GM23338 (cell line): ENCODE measurements around the gene CDHR2. TPM values are rescaled to one million over a fixed set of nuclear protein-coding genes. Genes with fewer than 3 reads are reported as not detected.

Experiments
- ATAC-seq: fragments of 200-7000 bp; cut with Tn5 transposase; 3 replicates; pipeline ENCODE4 v1.9.1; 2020
- DNase-seq: peaks from one replicate; pipeline ENCODE4 v3.0.0-alpha.2; 2015; ENCODE audit warnings: low spot score
- H2AFZ ChIP-seq: fragments of 200-600 bp; sonication (generic); 2 replicates; pipeline ENCODE4 v1.8.0; 2016; ENCODE audit warnings: antibody characterized with exemption, mild to moderate bottlenecking, moderate library complexity
- H3F3A ChIP-seq: fragments of 200-600 bp; sonication (generic); replicated peaks from 2 replicates; pipeline ENCODE4 v1.8.0; 2017; ENCODE audit warnings: antibody characterized with exemption, mixed run types, low read depth
- H3K27ac ChIP-seq: fragments of 200-600 bp; sonication (generic); 2 replicates; pipeline ENCODE4 v1.6.1; 2016; ENCODE audit warnings: low read depth
- H3K27me3 ChIP-seq: fragments of 200-600 bp; sonication (generic); 2 replicates; pipeline ENCODE4 v1.8.0; 2016; ENCODE audit warnings: mild to moderate bottlenecking, mixed run types, moderate library complexity; ENCODE audit not compliant: insufficient read depth
- H3K36me3 ChIP-seq: fragments of 200-600 bp; sonication (generic); 2 replicates; pipeline ENCODE4 v1.8.0; 2016; ENCODE audit warnings: mild to moderate bottlenecking; ENCODE audit not compliant: insufficient read depth
- H3K4me1 ChIP-seq: fragments of 200-600 bp; sonication (generic); 2 replicates; pipeline ENCODE4 v1.8.0; 2016; ENCODE audit warnings: mild to moderate bottlenecking, moderate library complexity; ENCODE audit not compliant: insufficient read depth
- H3K4me2 ChIP-seq: fragments of 200-600 bp; sonication (generic); 2 replicates; pipeline ENCODE4 v1.7.1; 2017; ENCODE audit warnings: mixed run types
- H3K4me3 ChIP-seq: fragments of 200-600 bp; sonication (generic); 2 replicates; pipeline ENCODE4 v1.6.1; 2016; ENCODE audit warnings: mixed run types
- H3K79me2 ChIP-seq: fragments of 200-600 bp; sonication (generic); replicated peaks from 2 replicates; pipeline ENCODE4 v1.8.0; 2017; ENCODE audit warnings: mild to moderate bottlenecking; ENCODE audit not compliant: insufficient read depth
- H3K9me2 ChIP-seq: fragments of 200-600 bp; sonication (generic); 2 replicates; pipeline ENCODE4 v1.8.0; 2017; ENCODE audit not compliant: insufficient read depth
- H4K20me1 ChIP-seq: fragments of 200-600 bp; sonication (generic); replicated peaks from 2 replicates; pipeline ENCODE4 v1.8.0; 2017; ENCODE audit warnings: mild to moderate bottlenecking; ENCODE audit not compliant: insufficient read depth
- H3K27ac Mint-ChIP-seq: 2 replicates; pipeline ENCODE4 v1.8.0; 2020; ENCODE audit warnings: inconsistent platforms, mild to moderate bottlenecking, moderate library complexity, mixed read lengths
- H3K27me3 Mint-ChIP-seq: 3 replicates; pipeline ENCODE4 v1.8.0; 2022; ENCODE audit warnings: low read depth, mild to moderate bottlenecking, moderate library complexity, mixed read lengths, inconsistent platforms; ENCODE audit not compliant: insufficient read depth, poor library complexity
- H3K36me3 Mint-ChIP-seq: 3 replicates; pipeline ENCODE4 v1.8.0; 2021; ENCODE audit warnings: low read depth, mild to moderate bottlenecking, inconsistent platforms, moderate library complexity, mixed read lengths
- H3K4me1 Mint-ChIP-seq: 3 replicates; pipeline ENCODE4 v1.8.0; 2020; ENCODE audit warnings: mild to moderate bottlenecking, inconsistent platforms, mixed read lengths
- H3K4me3 Mint-ChIP-seq: 3 replicates; pipeline ENCODE4 v1.8.0; 2021; ENCODE audit warnings: moderate library complexity, mild to moderate bottlenecking, inconsistent platforms, mixed read lengths
- H3K9me3 Mint-ChIP-seq: 3 replicates; pipeline ENCODE4 v1.8.0; 2020; ENCODE audit warnings: moderate library complexity, mild to moderate bottlenecking, inconsistent platforms, mixed read lengths
- CREB1 ChIP-seq: fragments of 250-450 bp; sonication (Bioruptor Pico); IDR thresholded peaks from 2 replicates; pipeline ENCODE4 v1.5.0; 2020; ENCODE audit warnings: low read depth, mild to moderate bottlenecking, moderate library complexity
- CTCF ChIP-seq, 2 experiments: fragments of 200-600 bp in 1 of 2; sonication (generic) in 1 of 2; conservative IDR thresholded peaks; 2 replicates each; pipeline versions ENCODE4 v1.5.1 to v1.6.1; 2016 to 2017; ENCODE audit warnings: antibody characterized with exemption in 2 of 2, low read depth in 2 of 2, mild to moderate bottlenecking in 2 of 2, moderate library complexity in 1 of 2
- ETS1 ChIP-seq: IDR thresholded peaks from 2 replicates; pipeline ENCODE4 v1.6.1; 2016; ENCODE audit warnings: antibody characterized with exemption
- EZH2 ChIP-seq: fragments of 200-600 bp; sonication (generic); IDR thresholded peaks from one replicate; pipeline ENCODE4 v1.8.0; 2017; ENCODE audit warnings: antibody characterized with exemption, mild to moderate bottlenecking, low read depth; ENCODE audit not compliant: unreplicated experiment
- EZH2phosphoT487 ChIP-seq: fragments of 200-600 bp; sonication (generic); IDR thresholded peaks from one replicate; pipeline ENCODE4 v1.8.1; 2018; ENCODE audit warnings: antibody characterized with exemption; ENCODE audit not compliant: unreplicated experiment
- JUNB ChIP-seq: IDR thresholded peaks from one replicate; pipeline ENCODE4 v1.6.1; 2016; ENCODE audit warnings: antibody characterized with exemption; ENCODE audit not compliant: unreplicated experiment
- NANOG ChIP-seq: IDR thresholded peaks from 2 replicates; pipeline ENCODE4 v1.6.1; 2016; ENCODE audit warnings: antibody characterized with exemption, borderline replicate concordance
- POLR2AphosphoS5 ChIP-seq: IDR thresholded peaks from 2 replicates; pipeline ENCODE4 v1.6.1; 2016; ENCODE audit warnings: antibody characterized with exemption, low read depth
- STAT1 ChIP-seq: IDR thresholded peaks from one replicate; pipeline ENCODE4 v1.6.1; 2016; ENCODE audit warnings: antibody characterized with exemption; ENCODE audit not compliant: unreplicated experiment
- ZNF114 ChIP-seq: fragments of 250-450 bp; sonication (Bioruptor Pico); IDR thresholded peaks from 2 replicates; pipeline ENCODE4 v1.5.0; 2020; ENCODE audit warnings: mild to moderate bottlenecking, moderate library complexity
- ZNF331 ChIP-seq: fragments of 250-450 bp; sonication (Bioruptor Pico); IDR thresholded peaks from 2 replicates; pipeline ENCODE4 v1.5.0; 2020; ENCODE audit warnings: low read depth, mild to moderate bottlenecking, moderate library complexity
- polyA plus RNA-seq: library from polyadenylated mRNA; unstranded; fragments of >200 nt; fragmentation: Nextera tagmentation; extraction: Ambion mirVana; gene quantifications from 2 replicates; pipeline ENCODE4 v1.2.1, GENCODE V29; 2016
- total RNA-seq: library from RNA; depleted of rRNA; stranded (reverse); fragments of >200 nt; shearing (Covaris generic); gene quantifications from 2 replicates; pipeline ENCODE4 v1.2.3, GENCODE V29; 2014
- TF ChIP-seq, protein P1 (sequence below): IDR thresholded peaks from one replicate; pipeline ENCODE4 v1.6.1; 2018; ENCODE audit warnings: antibody characterized with exemption; ENCODE audit not compliant: unreplicated experiment
- TF ChIP-seq, protein P2 (sequence below): fragments of 250-450 bp; sonication (Bioruptor Pico); IDR thresholded peaks from 2 replicates; pipeline ENCODE4 v1.5.0; 2020; ENCODE audit warnings: mild to moderate bottlenecking, moderate library complexity

Gene CDHR2
- total and polyA plus RNA-seq, 2 experiments from 2014 or later: not detected

GRCh38 chr5:176643491-176644219 lies 94.5 kb downstream of the CDHR2 start:
- H4K20me1 ChIP-seq: no peaks in the 10 kb centered on the region
- H3K9me2 ChIP-seq: no peaks in the 10 kb centered on the region
- no peaks in the 10 kb centered on the region; the same call in 2 of the 3 replicates for H3K9me3 Mint-ChIP-seq
- H3F3A ChIP-seq: 0 out of 2 replicates have a peak, but pooled peaks cover 5% of the 10 kb centered on the region
- ATAC-seq: no peak
- H3K4me2 ChIP-seq: no peak overlapping the region
- no peaks in the 10 kb centered on the region for H3K27me3 ChIP-seq
- no peak overlapping the region for H3K27ac ChIP-seq
- H3K36me3 Mint-ChIP-seq: no peaks in the 10 kb centered on the region
- DNase-seq: no peak
- no peak overlapping the region for H3K4me3 ChIP-seq
- H3K4me3 Mint-ChIP-seq: no peak overlapping the region
- peaks cover 10% of the 10 kb centered on the region for H3K4me1 ChIP-seq
- peaks cover 10% of the 10 kb centered on the region for H3K27me3 Mint-ChIP-seq
- peaks cover 33% of the 10 kb centered on the region for H3K4me1 Mint-ChIP-seq
- H3K36me3 ChIP-seq: no peaks in the 10 kb centered on the region
- H3K79me2 ChIP-seq: peaks cover 4% of the 10 kb centered on the region
- no peak overlapping the region for H3K27ac Mint-ChIP-seq
- 0 out of 2 replicates have a peak overlapping the region, but pooled peaks have one; percentile 59 for H2AFZ ChIP-seq
- TF ChIP-seq STAT1 (no peak), NANOG (no peak), ZNF114 (no peak), CTCF (conservative IDR thresholded peaks at IDR 0.05; ENCODE audit: low read depth in 2 of 2) (no peak), POLR2AphosphoS5 (no peak), EZH2phosphoT487 (no peak), JUNB (no peak), EZH2 (no peak), ETS1 (no peak), ZNF331 (CRISPR knock-in tag) (no peak), CREB1 (no peak)
- TF ChIP-seq, protein P1, sequence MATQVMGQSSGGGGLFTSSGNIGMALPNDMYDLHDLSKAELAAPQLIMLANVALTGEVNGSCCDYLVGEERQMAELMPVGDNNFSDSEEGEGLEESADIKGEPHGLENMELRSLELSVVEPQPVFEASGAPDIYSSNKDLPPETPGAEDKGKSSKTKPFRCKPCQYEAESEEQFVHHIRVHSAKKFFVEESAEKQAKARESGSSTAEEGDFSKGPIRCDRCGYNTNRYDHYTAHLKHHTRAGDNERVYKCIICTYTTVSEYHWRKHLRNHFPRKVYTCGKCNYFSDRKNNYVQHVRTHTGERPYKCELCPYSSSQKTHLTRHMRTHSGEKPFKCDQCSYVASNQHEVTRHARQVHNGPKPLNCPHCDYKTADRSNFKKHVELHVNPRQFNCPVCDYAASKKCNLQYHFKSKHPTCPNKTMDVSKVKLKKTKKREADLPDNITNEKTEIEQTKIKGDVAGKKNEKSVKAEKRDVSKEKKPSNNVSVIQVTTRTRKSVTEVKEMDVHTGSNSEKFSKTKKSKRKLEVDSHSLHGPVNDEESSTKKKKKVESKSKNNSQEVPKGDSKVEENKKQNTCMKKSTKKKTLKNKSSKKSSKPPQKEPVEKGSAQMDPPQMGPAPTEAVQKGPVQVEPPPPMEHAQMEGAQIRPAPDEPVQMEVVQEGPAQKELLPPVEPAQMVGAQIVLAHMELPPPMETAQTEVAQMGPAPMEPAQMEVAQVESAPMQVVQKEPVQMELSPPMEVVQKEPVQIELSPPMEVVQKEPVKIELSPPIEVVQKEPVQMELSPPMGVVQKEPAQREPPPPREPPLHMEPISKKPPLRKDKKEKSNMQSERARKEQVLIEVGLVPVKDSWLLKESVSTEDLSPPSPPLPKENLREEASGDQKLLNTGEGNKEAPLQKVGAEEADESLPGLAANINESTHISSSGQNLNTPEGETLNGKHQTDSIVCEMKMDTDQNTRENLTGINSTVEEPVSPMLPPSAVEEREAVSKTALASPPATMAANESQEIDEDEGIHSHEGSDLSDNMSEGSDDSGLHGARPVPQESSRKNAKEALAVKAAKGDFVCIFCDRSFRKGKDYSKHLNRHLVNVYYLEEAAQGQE: no peak
- TF ChIP-seq, protein P2, sequence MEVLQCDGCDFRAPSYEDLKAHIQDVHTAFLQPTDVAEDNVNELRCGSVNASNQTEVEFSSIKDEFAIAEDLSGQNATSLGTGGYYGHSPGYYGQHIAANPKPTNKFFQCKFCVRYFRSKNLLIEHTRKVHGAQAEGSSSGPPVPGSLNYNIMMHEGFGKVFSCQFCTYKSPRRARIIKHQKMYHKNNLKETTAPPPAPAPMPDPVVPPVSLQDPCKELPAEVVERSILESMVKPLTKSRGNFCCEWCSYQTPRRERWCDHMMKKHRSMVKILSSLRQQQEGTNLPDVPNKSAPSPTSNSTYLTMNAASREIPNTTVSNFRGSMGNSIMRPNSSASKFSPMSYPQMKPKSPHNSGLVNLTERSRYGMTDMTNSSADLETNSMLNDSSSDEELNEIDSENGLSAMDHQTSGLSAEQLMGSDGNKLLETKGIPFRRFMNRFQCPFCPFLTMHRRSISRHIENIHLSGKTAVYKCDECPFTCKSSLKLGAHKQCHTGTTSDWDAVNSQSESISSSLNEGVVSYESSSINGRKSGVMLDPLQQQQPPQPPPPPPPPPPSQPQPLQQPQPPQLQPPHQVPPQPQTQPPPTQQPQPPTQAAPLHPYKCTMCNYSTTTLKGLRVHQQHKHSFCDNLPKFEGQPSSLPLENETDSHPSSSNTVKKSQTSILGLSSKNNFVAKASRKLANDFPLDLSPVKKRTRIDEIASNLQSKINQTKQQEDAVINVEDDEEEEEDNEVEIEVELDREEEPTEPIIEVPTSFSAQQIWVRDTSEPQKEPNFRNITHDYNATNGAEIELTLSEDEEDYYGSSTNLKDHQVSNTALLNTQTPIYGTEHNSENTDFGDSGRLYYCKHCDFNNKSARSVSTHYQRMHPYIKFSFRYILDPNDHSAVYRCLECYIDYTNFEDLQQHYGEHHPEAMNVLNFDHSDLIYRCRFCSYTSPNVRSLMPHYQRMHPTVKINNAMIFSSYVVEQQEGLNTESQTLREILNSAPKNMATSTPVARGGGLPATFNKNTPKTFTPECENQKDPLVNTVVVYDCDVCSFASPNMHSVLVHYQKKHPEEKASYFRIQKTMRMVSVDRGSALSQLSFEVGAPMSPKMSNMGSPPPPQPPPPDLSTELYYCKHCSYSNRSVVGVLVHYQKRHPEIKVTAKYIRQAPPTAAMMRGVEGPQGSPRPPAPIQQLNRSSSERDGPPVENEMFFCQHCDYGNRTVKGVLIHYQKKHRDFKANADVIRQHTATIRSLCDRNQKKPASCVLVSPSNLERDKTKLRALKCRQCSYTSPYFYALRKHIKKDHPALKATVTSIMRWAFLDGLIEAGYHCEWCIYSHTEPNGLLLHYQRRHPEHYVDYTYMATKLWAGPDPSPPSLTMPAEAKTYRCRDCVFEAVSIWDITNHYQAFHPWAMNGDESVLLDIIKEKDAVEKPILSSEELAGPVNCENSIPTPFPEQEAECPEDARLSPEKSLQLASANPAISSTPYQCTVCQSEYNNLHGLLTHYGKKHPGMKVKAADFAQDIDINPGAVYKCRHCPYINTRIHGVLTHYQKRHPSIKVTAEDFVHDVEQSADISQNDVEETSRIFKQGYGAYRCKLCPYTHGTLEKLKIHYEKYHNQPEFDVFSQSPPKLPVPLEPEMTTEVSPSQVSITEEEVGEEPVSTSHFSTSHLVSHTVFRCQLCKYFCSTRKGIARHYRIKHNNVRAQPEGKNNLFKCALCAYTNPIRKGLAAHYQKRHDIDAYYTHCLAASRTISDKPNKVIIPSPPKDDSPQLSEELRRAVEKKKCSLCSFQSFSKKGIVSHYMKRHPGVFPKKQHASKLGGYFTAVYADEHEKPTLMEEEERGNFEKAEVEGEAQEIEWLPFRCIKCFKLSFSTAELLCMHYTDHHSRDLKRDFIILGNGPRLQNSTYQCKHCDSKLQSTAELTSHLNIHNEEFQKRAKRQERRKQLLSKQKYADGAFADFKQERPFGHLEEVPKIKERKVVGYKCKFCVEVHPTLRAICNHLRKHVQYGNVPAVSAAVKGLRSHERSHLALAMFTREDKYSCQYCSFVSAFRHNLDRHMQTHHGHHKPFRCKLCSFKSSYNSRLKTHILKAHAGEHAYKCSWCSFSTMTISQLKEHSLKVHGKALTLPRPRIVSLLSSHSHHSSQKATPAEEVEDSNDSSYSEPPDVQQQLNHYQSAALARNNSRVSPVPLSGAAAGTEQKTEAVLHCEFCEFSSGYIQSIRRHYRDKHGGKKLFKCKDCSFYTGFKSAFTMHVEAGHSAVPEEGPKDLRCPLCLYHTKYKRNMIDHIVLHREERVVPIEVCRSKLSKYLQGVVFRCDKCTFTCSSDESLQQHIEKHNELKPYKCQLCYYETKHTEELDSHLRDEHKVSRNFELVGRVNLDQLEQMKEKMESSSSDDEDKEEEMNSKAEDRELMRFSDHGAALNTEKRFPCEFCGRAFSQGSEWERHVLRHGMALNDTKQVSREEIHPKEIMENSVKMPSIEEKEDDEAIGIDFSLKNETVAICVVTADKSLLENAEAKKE: no peak
